B cell (primary cell): ENCODE results near the gene QRFPR.

Experiments
- CTCF ChIP-seq: fragments of 200-600 bp; IDR thresholded peaks from one replicate; pipeline ENCODE4 v1.8.0; 2022; ENCODE audit warnings: antibody characterized with exemption, mild to moderate bottlenecking
- EZH2 ChIP-seq: IDR thresholded peaks from 2 replicates; pipeline ENCODE4 v1.6.1; 2012; ENCODE audit warnings: borderline replicate concordance, low read depth, mild to moderate bottlenecking, moderate library complexity, low read length; ENCODE audit not compliant: insufficient read depth, poor library complexity, severe bottlenecking

DNA sequence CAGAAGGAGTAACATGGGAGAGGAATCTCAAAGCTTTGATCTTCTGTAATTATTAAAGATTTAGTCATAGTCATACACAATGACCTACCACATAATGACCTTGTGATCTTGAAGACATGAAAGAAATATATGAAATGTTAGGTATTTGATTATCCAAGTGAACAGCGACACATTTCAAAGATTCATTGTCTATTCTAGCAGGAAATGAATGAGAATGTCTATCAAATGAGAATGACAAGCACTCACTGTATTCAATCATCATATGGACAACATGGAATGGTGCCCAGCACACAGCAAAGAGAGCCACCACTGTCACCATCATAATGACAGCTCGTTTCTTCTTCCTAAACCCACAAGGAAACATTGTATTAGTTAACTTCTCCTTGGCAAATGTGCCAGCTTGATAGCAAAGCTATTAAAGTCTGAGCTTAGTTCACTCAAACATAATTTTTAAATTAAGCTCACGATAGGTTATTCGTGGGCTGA lies 50.6 kb downstream of the QRFPR start:
- no peak for TF ChIP-seq CTCF
- TF ChIP-seq EZH2: no peak
